OCI-LY7 (cell line): Measurements from ENCODE around the gene FOXN4. TPM values are rescaled to one million over a fixed set of nuclear protein-coding genes. Genes with fewer than 3 reads are reported as not detected.

Source experiments
- BruUV-seq: library from RNA; stranded (reverse); fragments of 400-500 nt; replicated peaks from 2 replicates; lab custom pipeline; 2021; lab: Mats Ljungman, UMichigan
- CTCF ChIA-PET: fragments of 300-600 bp; sonication (Branson Sonifier 250); formaldehyde crosslinking; loops from one replicate; lab custom pipeline; 2022; ENCODE audit warnings: antibody characterized with exemption; ENCODE audit not compliant: unreplicated experiment; lab: Charles Lee
- POLR2A ChIA-PET: fragments of 300-600 bp; sonication (Branson Sonifier 250); formaldehyde crosslinking; loops from one replicate; lab custom pipeline; 2022; ENCODE audit warnings: antibody characterized with exemption; lab: Charles Lee
- DNase-seq: peaks from one replicate; pipeline ENCODE4 v3.0.0-alpha.2; 2015; ENCODE audit warnings: low spot score
- H2AFZ ChIP-seq: fragments of 200-600 bp; sonication (generic), shearing (Covaris generic); 2 replicates; pipeline ENCODE4 v1.6.1; 2014; ENCODE audit warnings: mild to moderate bottlenecking, antibody characterized with exemption, low read length, moderate library complexity
- H3K27ac ChIP-seq: fragments of 200-600 bp; sonication (generic); 2 replicates; pipeline ENCODE4 v1.5.1; 2014; ENCODE audit warnings: mixed run types, low read depth, mild to moderate bottlenecking, moderate library complexity, low read length, inconsistent platforms; ENCODE audit not compliant: poor library complexity, severe bottlenecking
- H3K36me3 ChIP-seq: fragments of 200-600 bp; sonication (generic); 2 replicates; pipeline ENCODE4 v1.6.1; 2014; ENCODE audit warnings: mild to moderate bottlenecking, antibody characterized with exemption, low read length, moderate library complexity, mixed read lengths; ENCODE audit not compliant: insufficient read depth
- H3K4me1 ChIP-seq: fragments of 200-600 bp; sonication (generic); 2 replicates; pipeline ENCODE4 v1.5.1; 2014; ENCODE audit warnings: mild to moderate bottlenecking, low read length; ENCODE audit not compliant: insufficient read depth, poor library complexity, severe bottlenecking
- H3K4me2 ChIP-seq: fragments of 200-600 bp; sonication (generic); 2 replicates; pipeline ENCODE4 v1.6.1; 2014; ENCODE audit warnings: mild to moderate bottlenecking, low read length
- H3K4me3 ChIP-seq: fragments of 200-600 bp; sonication (generic); 2 replicates; pipeline ENCODE4 v1.5.1; 2014; ENCODE audit warnings: mild to moderate bottlenecking, low read depth, low read length; ENCODE audit not compliant: poor library complexity, severe bottlenecking
- H3K79me2 ChIP-seq: fragments of 200-600 bp; sonication (generic); 2 replicates; pipeline ENCODE4 v1.6.1; 2016; ENCODE audit warnings: low read depth, mild to moderate bottlenecking, low read length, moderate library complexity, mixed read lengths; ENCODE audit not compliant: insufficient read depth
- H3K9me2 ChIP-seq: fragments of 200-600 bp; sonication (generic); 2 replicates; pipeline ENCODE4 v1.6.1; 2016; ENCODE audit warnings: mild to moderate bottlenecking, low read length, mixed read lengths; ENCODE audit not compliant: insufficient read depth
- H3K9me3 ChIP-seq: fragments of 200-600 bp; sonication (generic); 2 replicates; pipeline ENCODE4 v1.6.1; 2014; ENCODE audit warnings: mild to moderate bottlenecking, mixed run types, low read length, mixed read lengths
- H4K20me1 ChIP-seq: fragments of 200-600 bp; sonication (generic); 2 replicates; pipeline ENCODE4 v1.6.1; 2014; ENCODE audit warnings: mild to moderate bottlenecking, antibody characterized with exemption, low read length, moderate library complexity, mixed read lengths; ENCODE audit not compliant: insufficient read depth
- EZH2phosphoT487 ChIP-seq: fragments of 200-600 bp; sonication (generic); IDR thresholded peaks from 2 replicates; pipeline ENCODE4 v1.6.1; 2018; ENCODE audit warnings: low read depth, borderline replicate concordance, mild to moderate bottlenecking, mixed run types, antibody characterized with exemption, low read length, moderate library complexity, mixed read lengths
- intact Hi-C: fragments of 100-400 bp; cut with micrococcal nuclease; formaldehyde crosslinking; loops from one replicate; pipeline ENCODE4 v1.10.0; 2022; ENCODE audit not compliant: unreplicated experiment
- total RNA-seq, 2 experiments: library from RNA; depleted of rRNA in 1 of 2; stranded (reverse); fragments of >200 nt in 1 of 2; shearing (Covaris generic) in 1 of 2; gene quantifications; 2 replicates each; pipeline ENCODE4 v1.2.3, GENCODE V29; 2014 to 2022
- TF ChIP-seq, protein P1 (sequence below): fragments of 200-600 bp; sonication (generic); conservative IDR thresholded peaks from 2 replicates; pipeline ENCODE4 v1.5.1; 2014; ENCODE audit warnings: mild to moderate bottlenecking, antibody characterized with exemption, low read length, moderate library complexity, mixed read lengths

FOXN4 gene
- total RNA-seq, 2 experiments from 2014 or later, result 2.7 to 4.5 TPM

DNA sequence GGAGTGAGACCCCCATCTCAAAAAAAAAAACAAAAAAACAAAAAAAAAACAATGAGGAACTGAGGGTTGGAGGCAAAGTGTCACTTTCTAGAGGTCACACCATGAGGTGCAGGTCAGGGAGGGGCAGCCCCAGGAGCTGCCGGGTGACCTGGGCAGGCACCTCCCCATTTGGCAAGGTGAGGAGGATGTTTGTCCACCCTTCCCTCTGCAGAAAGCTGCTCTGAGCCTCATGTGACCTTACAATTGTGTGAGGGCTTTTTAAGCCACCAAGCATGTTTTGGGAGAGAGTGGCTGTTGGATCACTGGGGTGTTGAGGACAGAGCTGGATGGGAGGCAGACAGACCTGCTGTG, 49.6 kb downstream of the FOXN4 start:
- no TSS peak for BruUV-seq
- no peak for DNase-seq
- no peaks in the 10 kb centered on the region for H3K36me3 ChIP-seq
- no peaks in the 10 kb centered on the region for H3K9me2 ChIP-seq
- H3K27ac ChIP-seq, result no peak overlapping the region
- no peaks in the 10 kb centered on the region for H3K79me2 ChIP-seq
- no peaks in the 10 kb centered on the region for H3K4me1 ChIP-seq
- TF ChIP-seq, protein P1, sequence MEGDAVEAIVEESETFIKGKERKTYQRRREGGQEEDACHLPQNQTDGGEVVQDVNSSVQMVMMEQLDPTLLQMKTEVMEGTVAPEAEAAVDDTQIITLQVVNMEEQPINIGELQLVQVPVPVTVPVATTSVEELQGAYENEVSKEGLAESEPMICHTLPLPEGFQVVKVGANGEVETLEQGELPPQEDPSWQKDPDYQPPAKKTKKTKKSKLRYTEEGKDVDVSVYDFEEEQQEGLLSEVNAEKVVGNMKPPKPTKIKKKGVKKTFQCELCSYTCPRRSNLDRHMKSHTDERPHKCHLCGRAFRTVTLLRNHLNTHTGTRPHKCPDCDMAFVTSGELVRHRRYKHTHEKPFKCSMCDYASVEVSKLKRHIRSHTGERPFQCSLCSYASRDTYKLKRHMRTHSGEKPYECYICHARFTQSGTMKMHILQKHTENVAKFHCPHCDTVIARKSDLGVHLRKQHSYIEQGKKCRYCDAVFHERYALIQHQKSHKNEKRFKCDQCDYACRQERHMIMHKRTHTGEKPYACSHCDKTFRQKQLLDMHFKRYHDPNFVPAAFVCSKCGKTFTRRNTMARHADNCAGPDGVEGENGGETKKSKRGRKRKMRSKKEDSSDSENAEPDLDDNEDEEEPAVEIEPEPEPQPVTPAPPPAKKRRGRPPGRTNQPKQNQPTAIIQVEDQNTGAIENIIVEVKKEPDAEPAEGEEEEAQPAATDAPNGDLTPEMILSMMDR, result no peak
- TF ChIP-seq EZH2phosphoT487, result no peak
- CTCF ChIA-PET, result no interaction called here
- H2AFZ ChIP-seq, result no peak overlapping the region
- H3K4me3 ChIP-seq, result no peak overlapping the region
- intact Hi-C loops, result no loop called here
- H4K20me1 ChIP-seq, result no peaks in the 10 kb centered on the region
- H3K9me3 ChIP-seq, result no peaks in the 10 kb centered on the region
- H3K4me2 ChIP-seq, result no peak overlapping the region
- POLR2A ChIA-PET, result no interaction called here

DNA sequence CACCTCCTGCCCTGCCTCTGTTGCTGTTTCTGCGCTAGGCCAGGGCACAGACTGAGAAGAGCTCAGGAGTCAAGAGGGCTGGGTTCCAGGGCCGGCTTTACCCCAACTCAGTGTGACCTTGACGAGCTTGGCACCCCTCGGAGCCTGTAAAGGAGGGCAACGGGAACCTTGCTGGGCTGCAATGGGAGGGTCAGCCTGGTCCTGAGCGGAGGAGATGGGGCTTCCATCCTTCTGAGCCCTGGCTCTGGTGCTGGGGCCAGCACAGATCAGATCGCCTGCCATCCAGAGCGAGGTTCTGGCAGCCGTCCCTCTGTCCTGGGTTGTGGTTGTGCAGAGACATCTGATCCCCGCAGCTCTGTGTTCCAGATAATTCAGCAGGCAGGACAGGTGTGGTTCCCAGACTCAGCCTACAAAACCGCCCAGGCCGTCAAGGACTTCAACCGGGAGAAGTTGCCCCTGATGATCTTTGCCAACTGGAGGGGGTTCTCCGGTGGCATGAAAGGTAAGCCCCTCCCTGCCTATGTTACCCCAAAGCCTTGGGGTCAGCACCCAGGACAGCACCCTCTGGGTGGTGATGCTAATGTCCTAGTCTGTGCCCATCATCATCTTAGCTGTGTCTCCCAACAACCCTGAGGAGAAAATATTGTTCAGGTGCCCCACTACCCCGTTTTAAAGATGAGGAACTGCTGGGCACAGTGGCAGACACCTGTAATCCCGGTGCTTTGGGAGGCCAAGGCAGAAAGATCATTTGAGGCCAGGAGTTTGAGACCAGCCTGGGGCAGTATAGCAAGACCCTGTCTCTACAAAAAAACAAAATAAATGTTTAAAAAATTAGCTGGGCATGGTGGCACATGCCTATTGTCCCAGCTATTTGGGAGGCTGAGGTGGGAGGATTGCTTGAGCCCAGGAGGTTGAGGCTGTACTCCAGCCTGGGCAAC, 50.2 kb downstream of the FOXN4 start:
- CTCF ChIA-PET, result no interaction called here
- intact Hi-C loops, result no loop called here
- no peak for TF ChIP-seq EZH2phosphoT487
- TF ChIP-seq, protein P1, result no peak
- POLR2A ChIA-PET, result no interaction called here
- Histone ChIP-seq H3K9me3 (no peaks in the 10 kb centered on the region), H3K36me3 (no peaks in the 10 kb centered on the region; the same call in 1 of the 2 replicates), H4K20me1 (no peaks in the 10 kb centered on the region), H3K4me3 (no peak overlapping the region), H3K4me2 (no peak overlapping the region), H3K79me2 (no peaks in the 10 kb centered on the region), H3K27ac (no peak overlapping the region), H3K9me2 (no peaks in the 10 kb centered on the region), H3K4me1 (no peaks in the 10 kb centered on the region), H2AFZ (no peak overlapping the region)
- DNase-seq, result no peak
- no TSS peak for BruUV-seq

DNA sequence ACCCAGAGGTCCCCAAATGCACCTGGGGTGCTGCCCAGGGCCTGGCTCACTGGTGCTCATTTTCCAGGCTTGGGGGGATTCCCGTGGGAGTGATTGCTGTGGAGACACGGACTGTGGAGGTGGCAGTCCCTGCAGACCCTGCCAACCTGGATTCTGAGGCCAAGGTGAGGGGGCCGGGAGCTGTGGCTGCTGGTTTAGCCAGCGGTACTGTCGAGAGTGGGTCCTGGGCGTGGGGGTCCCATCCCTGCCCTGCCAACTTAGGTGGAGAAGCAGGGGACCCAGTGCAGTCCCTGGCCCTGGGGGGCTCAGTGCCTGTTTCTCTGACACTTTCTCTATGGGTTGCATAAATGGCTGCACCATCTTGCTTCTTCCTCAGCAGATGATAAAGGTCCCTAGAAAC, 50.9 kb downstream of the FOXN4 start:
- Histone ChIP-seq H3K4me1 (no peaks in the 10 kb centered on the region), H3K9me2 (no peaks in the 10 kb centered on the region), H3K9me3 (no peaks in the 10 kb centered on the region), H3K4me2 (no peak overlapping the region), H3K79me2 (no peaks in the 10 kb centered on the region), H3K4me3 (no peak overlapping the region), H3K36me3 (no peaks in the 10 kb centered on the region; the same call in 1 of the 2 replicates), H2AFZ (no peak overlapping the region), H3K27ac (no peak overlapping the region), H4K20me1 (no peaks in the 10 kb centered on the region)
- TF ChIP-seq, protein P1, result no peak
- no peak for TF ChIP-seq EZH2phosphoT487
- POLR2A ChIA-PET, result no interaction called here
- BruUV-seq, result no TSS peak
- no peak for DNase-seq
- intact Hi-C loops, result no loop called here
- CTCF ChIA-PET, result no interaction called here
